ENCODE results near the gene YTHDC2.
A peak's percentile ranks its signal among the peaks of the same experiment; 100 is the strongest.
"Not testable (repeated sequence)": the region's sequence is repeated elsewhere in the genome, so short reads cannot be mapped to it uniquely, and the experiment has no call there.

Gene YTHDC2

DNA sequence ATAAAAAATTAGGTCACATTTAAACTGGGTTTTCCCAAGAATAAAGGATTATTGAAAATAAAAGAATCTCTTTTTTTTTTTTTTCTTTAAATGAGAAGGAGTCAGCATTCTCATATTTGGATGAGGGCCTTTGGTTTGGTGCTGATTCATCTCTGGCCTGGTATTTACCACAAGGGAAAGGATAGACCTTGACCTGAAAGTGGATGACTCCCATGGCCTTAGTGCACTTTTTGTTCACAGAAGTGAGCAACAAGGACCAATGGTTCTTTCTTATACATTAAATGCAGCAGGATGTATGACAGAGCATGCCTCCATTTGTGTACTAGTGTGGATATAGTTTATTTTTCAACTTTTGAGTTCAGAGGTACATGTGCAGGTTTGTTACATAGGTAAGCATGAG lies 6.9 kb downstream of the YTHDC2 start:
- DNase-seq (ENCODE audit: low spot score), result peak; percentile 38

GRCh38 chr5:113520899-113521298 lies 7.4 kb downstream of the YTHDC2 start:
- DNase-seq (ENCODE audit: low spot score), result no peak

DNA sequence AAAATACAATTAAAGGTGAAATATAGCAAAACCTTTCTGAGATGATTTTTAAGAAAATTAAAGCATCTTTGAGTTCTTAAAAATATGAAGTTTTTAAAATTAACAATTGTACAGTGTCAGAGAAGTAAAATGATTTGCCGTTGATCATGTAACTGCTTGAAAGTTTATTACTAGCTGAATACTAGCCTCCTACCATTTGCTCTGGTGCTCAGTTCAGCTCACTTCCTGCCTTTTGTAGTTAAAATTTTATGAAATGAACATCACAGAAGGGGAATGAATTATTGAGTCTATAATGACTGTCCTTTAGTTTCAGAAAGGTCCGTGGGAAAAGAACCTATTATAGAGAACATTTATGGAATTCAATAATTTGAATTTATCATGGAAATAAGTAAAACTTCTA lies 9.7 kb downstream of the YTHDC2 start:
- DNase-seq (ENCODE audit: low spot score), result no peak

DNA sequence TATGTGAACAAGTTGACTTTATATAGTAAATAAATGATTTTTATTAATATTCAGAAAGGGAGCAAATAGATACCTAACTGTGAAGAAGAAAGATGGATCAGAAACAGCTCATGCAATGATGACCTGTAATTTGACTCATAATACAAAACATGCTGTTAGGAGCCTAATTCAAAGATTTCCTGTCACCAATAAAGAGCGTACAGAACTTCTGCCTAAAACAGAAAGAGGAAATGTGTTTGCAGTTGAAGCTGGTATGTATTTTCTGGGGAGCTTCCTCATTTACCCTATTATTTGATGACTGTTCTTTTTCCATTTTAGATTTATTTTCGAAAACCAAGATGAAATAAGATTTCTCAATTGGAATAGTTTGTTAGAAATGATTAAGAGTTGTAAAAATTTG lies 11.4 kb downstream of the YTHDC2 start:
- DNase-seq (ENCODE audit: low spot score), result no peak

GRCh38 chr5:113526421-113526820 lies 12.9 kb downstream of the YTHDC2 start:
- DNase-seq (ENCODE audit: low spot score), result no peak

DNA sequence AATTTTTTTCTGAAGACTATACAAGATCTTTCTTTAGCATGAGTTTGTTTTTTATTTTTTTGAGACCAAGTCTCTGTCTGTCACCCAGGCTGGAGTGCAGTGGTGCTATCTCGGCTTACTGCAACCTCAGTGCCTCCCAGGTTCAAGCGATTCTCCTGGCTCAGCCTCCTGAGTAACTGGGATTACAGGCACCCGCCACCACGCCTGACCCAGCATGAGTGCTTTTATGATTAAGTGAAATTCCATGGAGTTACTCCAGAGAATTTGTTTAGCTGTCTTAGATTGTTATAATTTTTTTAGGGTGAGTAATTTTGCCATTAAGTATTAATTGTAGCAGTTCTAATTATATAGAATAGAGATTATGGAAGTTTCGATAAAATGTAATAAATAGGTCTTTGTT lies 14.3 kb downstream of the YTHDC2 start:
- DNase-seq (ENCODE audit: low spot score), result no peak

GRCh38 chr5:113531481-113532159 lies 18.1 kb downstream of the YTHDC2 start:
- no peak for DNase-seq (ENCODE audit: low spot score)

- no peak for DNase-seq (ENCODE audit: low spot score)
Observed at GRCh38 chr5:113538313-113538712, 24.8 kb downstream of the YTHDC2 start.

GRCh38 chr5:113546703-113547183 lies 33.2 kb downstream of the YTHDC2 start:
- peak; percentile 54 for DNase-seq (ENCODE audit: low spot score)

GRCh38 chr5:113548396-113548795 lies 34.9 kb downstream of the YTHDC2 start:
- no peak for DNase-seq (ENCODE audit: low spot score)

DNA sequence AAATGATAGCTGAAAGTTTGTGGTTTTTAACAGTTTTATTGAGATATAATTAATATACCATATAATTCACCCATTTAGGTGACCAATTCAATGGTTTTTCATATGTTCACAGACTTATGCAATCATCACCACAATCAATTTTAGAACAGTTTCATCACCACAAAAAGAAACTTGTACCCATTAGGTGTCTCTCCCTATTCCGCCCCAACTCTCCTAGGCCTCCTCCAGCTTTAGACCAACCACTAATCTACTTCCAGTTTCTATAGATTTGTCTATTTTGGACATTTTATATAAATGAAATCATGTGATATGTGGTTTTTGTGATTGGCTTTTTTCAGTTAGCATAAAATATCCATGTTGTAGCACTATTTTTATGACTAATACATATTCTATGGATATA lies 38.6 kb downstream of the YTHDC2 start:
- DNase-seq (ENCODE audit: low spot score), result no peak

- DNase-seq (ENCODE audit: low spot score), result no peak
Observed at GRCh38 chr5:113552620-113553019, 39.1 kb downstream of the YTHDC2 start.

DNA sequence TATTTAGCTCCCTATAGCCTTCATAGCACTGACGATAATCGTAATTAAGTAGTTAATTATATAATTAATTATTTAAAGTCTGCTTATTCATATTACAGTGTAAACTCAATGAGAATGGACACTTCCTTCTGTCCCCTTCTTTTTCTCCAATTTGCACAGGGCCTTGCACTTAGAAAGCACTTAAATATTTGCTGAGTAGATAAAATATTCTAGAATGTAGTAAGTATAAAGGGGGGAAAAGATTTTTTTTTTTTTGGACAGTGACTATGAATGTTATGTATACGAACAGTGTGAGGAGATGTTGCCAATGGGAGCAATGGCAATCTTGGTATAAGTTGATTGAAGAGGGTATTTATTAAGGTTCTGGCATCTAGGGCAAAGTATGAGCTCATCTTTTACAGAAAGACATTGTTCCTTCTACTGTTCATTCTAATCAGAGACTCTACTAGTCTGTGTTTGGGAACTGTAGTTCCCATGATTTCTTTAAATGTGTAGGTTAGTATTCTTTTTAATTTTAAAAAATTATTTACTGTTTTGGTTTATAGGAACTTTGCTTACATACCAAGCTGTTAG lies 49.4 kb downstream of the YTHDC2 start:
- no peak for DNase-seq (ENCODE audit: low spot score)

DNA sequence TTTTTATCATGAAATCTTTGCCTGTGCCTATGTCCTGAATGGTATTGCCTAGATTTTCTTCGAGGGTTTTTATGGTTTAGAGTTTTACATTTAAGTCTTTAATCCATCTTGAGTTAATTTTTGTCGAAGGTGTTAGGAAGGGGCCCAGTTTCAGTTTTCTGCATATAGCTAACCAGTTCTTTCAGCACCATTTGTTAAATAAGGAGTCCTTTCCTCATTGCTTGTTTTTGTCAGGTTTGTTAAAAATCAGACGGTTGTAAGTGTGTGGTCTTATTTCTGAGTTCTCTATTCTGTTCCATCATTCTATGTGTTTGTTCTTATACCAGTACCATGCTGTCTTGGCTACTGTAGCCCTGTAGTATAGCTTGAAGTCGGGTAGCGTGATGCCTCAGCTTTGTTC lies 55.9 kb downstream of the YTHDC2 start:
- no peak for DNase-seq (ENCODE audit: low spot score)

- DNase-seq (ENCODE audit: low spot score), result no peak
Observed at GRCh38 chr5:113572716-113573115, 59.2 kb downstream of the YTHDC2 start.

- peak; percentile 67 for DNase-seq (ENCODE audit: low spot score)
Observed at GRCh38 chr5:113574417-113574816, 60.9 kb downstream of the YTHDC2 start.

DNA sequence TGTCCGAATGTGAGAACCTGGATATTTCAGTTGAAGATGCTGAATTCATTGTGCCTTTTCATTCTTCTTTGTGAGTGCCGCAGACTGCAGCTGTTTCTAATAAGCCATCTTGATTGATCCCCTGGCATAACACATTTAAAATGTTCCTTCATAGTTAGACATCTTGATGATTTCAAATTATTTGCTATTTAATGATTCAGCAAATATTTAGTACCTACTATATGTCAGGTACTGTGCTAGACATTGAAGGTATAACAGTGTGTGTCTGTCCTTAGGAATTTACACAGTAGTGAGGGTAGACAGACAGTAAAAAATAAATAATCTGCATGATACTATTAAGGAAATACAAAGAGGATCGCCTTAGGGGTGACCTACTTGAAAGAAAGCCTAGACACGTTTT lies 61.6 kb downstream of the YTHDC2 start:
- DNase-seq (ENCODE audit: low spot score), result no peak

- no peak for DNase-seq (ENCODE audit: low spot score)
Observed at GRCh38 chr5:113578091-113578490, 64.6 kb downstream of the YTHDC2 start.

- DNase-seq (ENCODE audit: low spot score), result no peak
Observed at GRCh38 chr5:113581388-113581787, 67.9 kb downstream of the YTHDC2 start.

DNA sequence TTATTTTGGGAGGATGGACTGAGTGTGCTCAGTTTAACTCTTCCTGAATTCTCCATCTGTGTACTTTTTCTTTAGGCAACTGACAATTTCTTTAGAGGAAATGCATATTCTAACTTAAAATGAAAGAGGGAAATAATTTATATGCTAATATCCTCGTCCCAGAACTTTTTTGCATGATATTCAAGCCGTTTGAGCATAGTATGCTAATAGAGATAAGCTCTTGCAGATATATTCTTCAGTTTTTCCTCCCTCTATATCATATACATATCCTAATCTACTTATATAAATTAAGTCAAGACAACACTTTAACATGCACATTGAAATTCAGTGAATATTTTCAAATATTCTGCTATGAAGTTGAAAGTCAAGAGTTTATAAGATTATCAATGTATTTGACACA lies 84.7 kb downstream of the YTHDC2 start:
- no peak for DNase-seq (ENCODE audit: low spot score)

- no peak for DNase-seq (ENCODE audit: low spot score)
Observed at GRCh38 chr5:113598926-113599325, 85.4 kb downstream of the YTHDC2 start.

GRCh38 chr5:113600255-113600905 lies 86.9 kb downstream of the YTHDC2 start:
- no peak for DNase-seq (ENCODE audit: low spot score)

DNA sequence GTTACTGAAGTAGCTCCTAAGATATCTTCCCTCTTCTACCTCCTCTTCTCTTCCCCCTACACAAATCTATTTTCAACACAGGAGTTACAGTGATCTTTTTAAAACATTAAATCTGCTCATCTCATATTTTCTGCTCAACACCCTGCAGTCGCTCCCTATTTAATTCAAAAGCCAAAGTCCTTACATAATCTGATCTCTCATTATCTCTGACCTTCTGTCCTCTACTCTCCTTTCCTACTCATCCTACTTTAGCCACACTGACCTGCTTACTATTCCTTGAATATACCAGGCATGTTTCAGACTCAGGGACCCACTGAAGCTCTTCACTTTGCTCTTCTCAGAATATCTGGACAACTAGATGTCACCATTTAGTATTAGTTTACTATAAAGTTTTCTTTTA lies 87.9 kb downstream of the YTHDC2 start:
- no peak for DNase-seq (ENCODE audit: low spot score)

DNA sequence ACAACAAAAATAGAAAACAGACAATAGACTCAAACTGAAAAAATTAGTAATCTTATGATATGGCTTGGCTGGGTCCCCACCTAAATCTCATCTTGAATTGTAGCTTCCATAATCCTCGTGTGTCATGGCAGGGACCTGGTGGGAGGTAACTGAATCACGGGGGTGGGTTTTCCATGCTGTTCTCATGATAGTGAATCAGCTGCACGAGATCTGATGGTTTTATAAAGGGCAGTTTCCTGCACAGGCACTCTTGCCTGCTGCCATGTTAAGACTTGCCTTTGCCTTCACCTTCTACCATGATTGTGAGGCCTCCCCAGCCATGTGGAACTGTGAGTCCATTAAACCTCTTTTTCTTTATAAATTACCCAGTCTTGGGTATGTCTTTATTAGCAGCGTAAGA lies 89.8 kb downstream of the YTHDC2 start:
- not testable (repeated sequence) for DNase-seq (ENCODE audit: low spot score)
